OCI-LY1 (cell line): ENCODE data around the gene MROH9.

Source experiments
- H2AFZ ChIP-seq: fragments of 200-600 bp; sonication (generic), shearing (Covaris generic); 2 replicates; pipeline ENCODE4 v1.6.0; 2014; ENCODE audit warnings: antibody characterized with exemption, mild to moderate bottlenecking, low read length
- H3F3A ChIP-seq: fragments of 200-600 bp; sonication (generic), shearing (Covaris generic); 2 replicates; pipeline ENCODE4 v1.6.0; 2014; ENCODE audit warnings: mild to moderate bottlenecking, antibody characterized with exemption, low read length, moderate library complexity; ENCODE audit not compliant: insufficient read depth
- H3K27ac ChIP-seq: fragments of 200-600 bp; sonication (generic); 2 replicates; pipeline ENCODE4 v1.5.1; 2014; ENCODE audit warnings: low read length, mixed run types, mild to moderate bottlenecking, low read depth; ENCODE audit not compliant: poor library complexity, severe bottlenecking
- H3K27me3 ChIP-seq: fragments of 200-600 bp; sonication (generic); 2 replicates; pipeline ENCODE4 v1.6.0; 2014; ENCODE audit warnings: antibody characterized with exemption, mild to moderate bottlenecking, low read length, moderate library complexity; ENCODE audit not compliant: insufficient read depth
- H3K36me3 ChIP-seq: fragments of 200-600 bp; sonication (generic); 2 replicates; pipeline ENCODE4 v1.6.1; 2014; ENCODE audit warnings: mild to moderate bottlenecking, antibody characterized with exemption, low read length, moderate library complexity, mixed read lengths; ENCODE audit not compliant: insufficient read depth
- H3K4me1 ChIP-seq: fragments of 200-600 bp; sonication (generic); 2 replicates; pipeline ENCODE4 v1.5.1; 2014; ENCODE audit warnings: mild to moderate bottlenecking, low read length, moderate library complexity; ENCODE audit not compliant: insufficient read depth, severe bottlenecking
- H3K4me2 ChIP-seq: fragments of 200-600 bp; sonication (generic), shearing (Covaris generic); 2 replicates; pipeline ENCODE4 v1.6.1; 2014; ENCODE audit warnings: low read length
- H3K4me3 ChIP-seq: fragments of 200-600 bp; sonication (generic); 2 replicates; pipeline ENCODE4 v1.5.1; 2014; ENCODE audit warnings: low read length, low read depth, mild to moderate bottlenecking, mixed read lengths; ENCODE audit not compliant: poor library complexity, severe bottlenecking
- H3K79me2 ChIP-seq: fragments of 200-600 bp; shearing (Covaris generic); 2 replicates; pipeline ENCODE4 v1.6.1; 2016; ENCODE audit warnings: mixed run types, low read length, mixed read lengths; ENCODE audit not compliant: insufficient read depth
- H3K9ac ChIP-seq: fragments of 200-600 bp; sonication (generic), shearing (Covaris generic); 2 replicates; pipeline ENCODE4 v1.6.1; 2014; ENCODE audit warnings: mild to moderate bottlenecking, low read length, mixed read lengths
- H3K9me2 ChIP-seq: fragments of 200-600 bp; sonication (generic), shearing (Covaris generic); 2 replicates; pipeline ENCODE4 v1.6.1; 2014; ENCODE audit warnings: low read depth, mild to moderate bottlenecking, low read length, mixed read lengths
- H3K9me3 ChIP-seq: fragments of 200-600 bp; shearing (Covaris generic); 2 replicates; pipeline ENCODE4 v1.6.1; 2014; ENCODE audit warnings: low read length, mixed read lengths
- H4K20me1 ChIP-seq: fragments of 200-600 bp; sonication (generic), shearing (Covaris generic); 2 replicates; pipeline ENCODE4 v1.6.0; 2016; ENCODE audit warnings: mild to moderate bottlenecking, low read length; ENCODE audit not compliant: insufficient read depth
- EZH2 ChIP-seq: fragments of 200-600 bp; sonication (generic), shearing (Covaris generic); IDR thresholded peaks from 2 replicates; pipeline ENCODE4 v1.8.0; 2017; ENCODE audit warnings: borderline replicate concordance, mixed run types, mild to moderate bottlenecking, antibody characterized with exemption, low read length, moderate library complexity, mixed read lengths
- TF ChIP-seq, protein P1 (sequence below): fragments of 200-600 bp; sonication (generic), shearing (Covaris generic); IDR thresholded peaks from 2 replicates; pipeline ENCODE4 v1.5.1; 2017; ENCODE audit warnings: mild to moderate bottlenecking, antibody characterized with exemption, low read length, moderate library complexity, mixed read lengths

Gene MROH9

GRCh38 chr1:171110621-171111326, 175.4 kb downstream of the MROH9 start:
- H3K27me3 ChIP-seq, result no peaks in the 10 kb centered on the region
- H3F3A ChIP-seq, result no peaks in the 10 kb centered on the region
- H3K27ac ChIP-seq, result no peak overlapping the region
- TF ChIP-seq, protein P1, sequence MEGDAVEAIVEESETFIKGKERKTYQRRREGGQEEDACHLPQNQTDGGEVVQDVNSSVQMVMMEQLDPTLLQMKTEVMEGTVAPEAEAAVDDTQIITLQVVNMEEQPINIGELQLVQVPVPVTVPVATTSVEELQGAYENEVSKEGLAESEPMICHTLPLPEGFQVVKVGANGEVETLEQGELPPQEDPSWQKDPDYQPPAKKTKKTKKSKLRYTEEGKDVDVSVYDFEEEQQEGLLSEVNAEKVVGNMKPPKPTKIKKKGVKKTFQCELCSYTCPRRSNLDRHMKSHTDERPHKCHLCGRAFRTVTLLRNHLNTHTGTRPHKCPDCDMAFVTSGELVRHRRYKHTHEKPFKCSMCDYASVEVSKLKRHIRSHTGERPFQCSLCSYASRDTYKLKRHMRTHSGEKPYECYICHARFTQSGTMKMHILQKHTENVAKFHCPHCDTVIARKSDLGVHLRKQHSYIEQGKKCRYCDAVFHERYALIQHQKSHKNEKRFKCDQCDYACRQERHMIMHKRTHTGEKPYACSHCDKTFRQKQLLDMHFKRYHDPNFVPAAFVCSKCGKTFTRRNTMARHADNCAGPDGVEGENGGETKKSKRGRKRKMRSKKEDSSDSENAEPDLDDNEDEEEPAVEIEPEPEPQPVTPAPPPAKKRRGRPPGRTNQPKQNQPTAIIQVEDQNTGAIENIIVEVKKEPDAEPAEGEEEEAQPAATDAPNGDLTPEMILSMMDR, result no peak
- TF ChIP-seq EZH2, result no peak
- H3K4me3 ChIP-seq, result no peak overlapping the region
- H3K36me3 ChIP-seq, result no peaks in the 10 kb centered on the region
- no peaks in the 10 kb centered on the region for H3K79me2 ChIP-seq
- no peak overlapping the region for H3K4me2 ChIP-seq
- no peak overlapping the region for H3K9ac ChIP-seq
- no peaks in the 10 kb centered on the region for H3K9me2 ChIP-seq
- H3K9me3 ChIP-seq, result no peaks in the 10 kb centered on the region
- no peak overlapping the region for H2AFZ ChIP-seq
- no peaks in the 10 kb centered on the region for H4K20me1 ChIP-seq
- H3K4me1 ChIP-seq, result no peaks in the 10 kb centered on the region

DNA sequence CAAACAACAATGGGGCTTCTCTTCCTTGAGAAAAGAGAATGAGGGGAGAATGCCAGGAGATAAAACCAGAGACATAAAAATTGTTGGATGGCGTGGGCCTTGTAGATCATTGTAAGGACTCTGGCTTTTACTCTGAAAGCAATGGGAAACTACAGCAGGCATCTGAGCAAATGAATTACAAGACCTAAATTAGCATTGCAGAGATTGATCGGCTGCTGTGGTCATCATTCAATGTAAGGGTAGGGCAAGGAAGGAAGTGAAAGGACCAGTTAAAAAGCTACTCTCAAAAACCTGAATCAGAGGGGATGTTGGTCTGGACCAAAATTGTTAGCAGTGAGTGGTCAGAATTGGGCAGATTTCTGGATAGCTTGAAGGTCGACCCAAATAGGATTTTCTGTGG, 176.8 kb downstream of the MROH9 start:
- Histone ChIP-seq H3K4me1 (no peaks in the 10 kb centered on the region), H4K20me1 (no peaks in the 10 kb centered on the region), H3K27me3 (no peaks in the 10 kb centered on the region), H3K4me3 (no peak overlapping the region), H3K9me3 (no peaks in the 10 kb centered on the region), H3F3A (no peaks in the 10 kb centered on the region), H3K27ac (no peak overlapping the region), H3K9me2 (no peaks in the 10 kb centered on the region), H3K9ac (no peak overlapping the region), H2AFZ (no peak overlapping the region), H3K79me2 (no peaks in the 10 kb centered on the region), H3K36me3 (no peaks in the 10 kb centered on the region), H3K4me2 (no peak overlapping the region)
- TF ChIP-seq, protein P1, result no peak
- TF ChIP-seq EZH2, result no peak

DNA sequence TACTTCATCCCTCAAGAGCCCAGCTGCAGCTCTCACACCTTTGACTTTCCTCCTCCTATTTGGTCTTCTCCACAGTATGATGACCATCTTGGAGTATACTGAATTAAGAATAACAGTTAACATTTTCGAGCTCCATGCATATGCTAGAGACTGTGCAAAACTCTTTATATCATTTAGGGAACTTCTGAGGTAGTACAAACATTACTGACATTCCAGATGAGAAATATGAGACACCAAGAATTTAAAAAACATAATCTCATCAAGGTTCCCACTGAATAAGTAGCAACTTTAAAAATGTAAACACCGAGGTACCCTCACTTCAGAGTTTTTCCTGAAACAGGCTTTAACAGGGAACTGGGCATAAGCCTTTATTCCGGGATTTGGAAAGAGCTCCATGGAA, 178.0 kb downstream of the MROH9 start:
- Histone ChIP-seq H3K27me3 (no peaks in the 10 kb centered on the region), H3K4me3 (no peak overlapping the region), H3K9me2 (no peaks in the 10 kb centered on the region), H3K4me2 (no peak overlapping the region), H3K36me3 (no peaks in the 10 kb centered on the region), H3K4me1 (no peaks in the 10 kb centered on the region), H2AFZ (no peak overlapping the region), H3K79me2 (no peaks in the 10 kb centered on the region), H3K9me3 (no peaks in the 10 kb centered on the region), H3K27ac (no peak overlapping the region), H3K9ac (no peak overlapping the region), H4K20me1 (no peaks in the 10 kb centered on the region), H3F3A (no peaks in the 10 kb centered on the region)
- TF ChIP-seq, protein P1, result no peak
- no peak for TF ChIP-seq EZH2
